Skeletal muscle tissue (tissue), 4 donors: ENCODE measurements around the gene ADAT3. TPM values are rescaled to one million over a fixed set of nuclear protein-coding genes. Genes with fewer than 3 reads are reported as not detected.

ENCODE experiments used
- H3K27ac ChIP-seq: one replicate; pipeline ENCODE4 v1.7.0; 2013; ENCODE audit warnings: mild to moderate bottlenecking, low read depth, low read length, inconsistent platforms
- H3K27me3 ChIP-seq, 3 donors: one replicate each; pipeline ENCODE4 v1.7.0; 2013; ENCODE audit warnings: low read length in 3 of 3; ENCODE audit not compliant: control insufficient read depth in 3 of 3, insufficient read depth in 3 of 3
- H3K36me3 ChIP-seq, 3 donors: one replicate each; pipeline ENCODE4 v1.7.0; 2013; ENCODE audit warnings: low read length in 3 of 3; ENCODE audit not compliant: control insufficient read depth in 3 of 3, insufficient read depth in 3 of 3
- H3K4me1 ChIP-seq, 3 donors: one replicate each; pipeline ENCODE4 v1.7.0; 2013; ENCODE audit warnings: low read length in 3 of 3, mild to moderate bottlenecking in 3 of 3; ENCODE audit not compliant: control insufficient read depth in 3 of 3, insufficient read depth in 3 of 3
- H3K4me3 ChIP-seq, 3 donors: one replicate each; pipeline ENCODE4 v1.7.0; 2013; ENCODE audit warnings: low read length in 3 of 3
- H3K9ac ChIP-seq, 3 donors: one replicate each; pipeline ENCODE4 v1.7.0; 2013; ENCODE audit warnings: low read length in 3 of 3, mild to moderate bottlenecking in 3 of 3, moderate library complexity in 2 of 3, low read depth in 1 of 3
- H3K9me3 ChIP-seq, 3 donors: one replicate each; pipeline ENCODE4 v1.7.0; 2013; ENCODE audit warnings: low read length in 3 of 3; ENCODE audit not compliant: control insufficient read depth in 3 of 3
- total RNA-seq: library from RNA; depleted of rRNA; stranded (reverse); fragments of >200 nt; gene quantifications from one replicate; pipeline ENCODE4 v1.2.3, GENCODE V29; 2014
- donor health status: Osteomylitis.

The ADAT3 gene
- total RNA-seq, 1 donor from 2014 or later = 1.0 TPM

DNA sequence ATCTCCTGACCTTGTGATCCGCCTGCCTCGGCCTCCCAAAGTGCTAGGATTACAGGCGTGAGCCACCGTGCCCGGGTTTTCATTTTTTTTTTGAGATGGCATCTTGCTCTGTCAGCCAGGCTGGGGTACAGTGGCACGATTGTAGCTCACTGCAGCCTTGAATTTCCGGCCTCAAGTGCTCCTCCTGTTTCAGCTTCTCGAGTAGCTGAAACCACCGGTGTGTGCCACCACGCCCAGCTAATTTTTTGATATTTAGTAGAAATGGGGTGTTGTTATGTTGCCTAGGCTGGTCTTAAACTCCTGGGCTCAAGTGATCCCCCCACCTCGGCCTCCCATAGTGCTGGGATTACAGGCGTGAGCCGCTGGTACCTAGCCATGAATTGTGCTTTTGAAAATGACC, 5.9 kb downstream of the ADAT3 start:
- peaks cover 6 to 27% (median 7%) of the 10 kb centered on the region in 3 donors for H3K4me1 ChIP-seq
- no peak overlapping the region for H3K4me3 ChIP-seq
- no peaks in the 10 kb centered on the region for H3K27me3 ChIP-seq
- no peak overlapping the region for H3K27ac ChIP-seq
- peaks cover 0 to 10% (median 2%) of the 10 kb centered on the region in 3 donors for H3K36me3 ChIP-seq
- no peak overlapping the region for H3K9ac ChIP-seq
- no peaks in the 10 kb centered on the region for H3K9me3 ChIP-seq

DNA sequence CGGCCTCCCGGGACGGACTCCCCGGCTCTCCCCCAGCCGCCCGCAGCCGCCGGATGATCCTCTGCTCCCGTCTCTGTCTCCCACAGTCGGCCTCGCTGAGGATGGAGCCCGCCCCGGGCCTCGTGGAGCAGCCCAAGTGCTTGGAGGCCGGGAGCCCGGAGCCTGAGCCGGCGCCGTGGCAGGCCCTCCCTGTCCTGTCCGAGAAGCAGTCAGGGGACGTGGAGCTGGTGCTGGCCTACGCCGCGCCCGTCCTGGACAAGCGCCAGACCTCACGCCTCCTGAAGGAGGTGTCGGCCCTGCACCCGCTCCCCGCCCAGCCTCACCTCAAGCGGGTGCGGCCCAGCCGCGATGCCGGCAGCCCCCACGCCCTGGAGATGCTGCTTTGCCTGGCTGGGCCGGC, 6.8 kb downstream of the ADAT3 start:
- Histone ChIP-seq H3K9ac (no peak overlapping the region), H3K9me3 (no peaks in the 10 kb centered on the region), H3K36me3 (peaks cover 0 to 10% (median 2%) of the 10 kb centered on the region in 3 donors), H3K27ac (no peak overlapping the region), H3K4me1 (peaks cover 6 to 25% (median 7%) of the 10 kb centered on the region in 3 donors), H3K4me3 (no peak overlapping the region), H3K27me3 (no peaks in the 10 kb centered on the region)

DNA sequence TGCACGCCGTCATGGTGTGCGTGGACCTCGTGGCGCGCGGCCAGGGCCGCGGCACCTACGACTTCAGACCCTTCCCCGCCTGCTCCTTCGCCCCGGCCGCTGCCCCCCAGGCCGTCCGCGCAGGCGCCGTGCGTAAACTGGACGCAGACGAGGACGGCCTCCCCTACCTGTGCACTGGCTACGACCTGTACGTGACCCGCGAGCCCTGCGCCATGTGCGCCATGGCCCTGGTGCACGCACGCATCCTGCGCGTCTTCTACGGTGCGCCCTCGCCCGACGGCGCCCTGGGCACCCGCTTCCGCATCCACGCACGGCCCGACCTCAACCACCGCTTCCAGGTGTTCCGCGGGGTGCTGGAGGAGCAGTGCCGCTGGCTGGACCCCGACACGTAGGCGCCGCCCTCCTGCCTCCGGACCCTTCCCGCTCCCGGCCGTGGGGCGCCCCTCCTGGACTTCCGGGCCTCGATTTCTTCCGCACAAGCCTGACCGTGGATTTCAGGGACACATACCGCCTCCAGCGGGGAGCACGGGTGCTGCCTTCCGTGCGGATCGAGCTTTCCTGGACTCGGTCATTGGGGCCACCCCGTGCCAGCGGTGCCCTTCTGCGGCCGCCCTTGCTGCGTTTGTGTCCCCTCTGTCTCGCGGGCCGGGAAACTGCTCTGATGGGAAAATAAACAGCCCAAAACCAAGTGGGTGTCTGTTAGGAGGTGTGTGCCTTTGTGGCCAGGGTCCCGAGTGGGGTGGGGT, 7.7 kb downstream of the ADAT3 start:
- peaks cover 2 to 17% (median 3%) of the 10 kb centered on the region in 3 donors for H3K4me1 ChIP-seq
- no peaks in the 10 kb centered on the region for H3K27me3 ChIP-seq
- H3K9ac ChIP-seq = no peak overlapping the region
- H3K27ac ChIP-seq = no peak overlapping the region
- no peaks in the 10 kb centered on the region for H3K9me3 ChIP-seq
- H3K36me3 ChIP-seq = peaks cover 4 to 11% (median 8%) of the 10 kb centered on the region in 3 donors
- no peak overlapping the region for H3K4me3 ChIP-seq

DNA sequence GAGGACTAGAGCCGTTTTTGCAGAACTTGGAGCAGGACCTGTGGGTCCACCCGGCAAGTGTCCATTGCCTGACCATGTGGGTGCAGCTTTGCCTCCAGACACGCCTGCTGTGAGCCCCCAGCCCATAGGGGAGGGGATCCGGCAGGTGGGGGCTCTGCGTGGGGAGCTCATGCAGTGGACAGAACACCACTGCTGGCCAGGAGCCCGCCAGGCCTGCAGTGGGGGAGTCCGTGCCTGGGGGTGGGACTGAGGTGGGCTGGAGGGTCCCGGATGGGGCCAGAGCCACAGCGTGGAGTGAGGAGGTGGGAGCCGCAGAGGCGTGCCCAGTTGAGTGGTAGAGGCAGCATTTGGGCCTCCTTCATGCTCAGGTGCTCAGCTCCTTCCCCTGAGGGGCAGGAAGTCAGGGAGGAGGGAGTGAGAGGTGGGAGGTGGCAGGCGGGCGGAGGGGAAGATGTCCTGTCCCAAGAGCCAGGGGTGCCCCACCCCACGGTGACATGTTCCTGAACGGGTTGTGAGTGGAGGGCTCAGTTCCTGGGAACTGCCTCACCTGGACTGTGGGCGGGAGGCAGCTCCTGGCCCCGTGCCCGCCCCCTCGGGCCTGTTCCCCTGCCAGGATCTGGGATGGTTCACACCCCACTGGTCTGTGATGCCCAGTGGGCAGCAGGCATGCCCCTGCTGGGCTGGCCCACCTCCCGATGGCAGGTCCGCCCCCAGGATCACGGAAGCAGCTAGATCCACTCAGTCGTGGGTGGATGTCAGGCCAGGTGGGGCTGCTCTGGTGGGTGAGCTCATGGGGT, 8.8 kb downstream of the ADAT3 start:
- H3K36me3 ChIP-seq = peaks cover 9 to 16% (median 15%) of the 10 kb centered on the region in 3 donors
- H3K9ac ChIP-seq = no peak overlapping the region
- no peaks in the 10 kb centered on the region for H3K27me3 ChIP-seq
- H3K9me3 ChIP-seq = no peaks in the 10 kb centered on the region
- no peak overlapping the region for H3K4me3 ChIP-seq
- no peak overlapping the region for H3K27ac ChIP-seq
- H3K4me1 ChIP-seq = peaks cover 0 to 12% (median 2%) of the 10 kb centered on the region in 3 donors

DNA sequence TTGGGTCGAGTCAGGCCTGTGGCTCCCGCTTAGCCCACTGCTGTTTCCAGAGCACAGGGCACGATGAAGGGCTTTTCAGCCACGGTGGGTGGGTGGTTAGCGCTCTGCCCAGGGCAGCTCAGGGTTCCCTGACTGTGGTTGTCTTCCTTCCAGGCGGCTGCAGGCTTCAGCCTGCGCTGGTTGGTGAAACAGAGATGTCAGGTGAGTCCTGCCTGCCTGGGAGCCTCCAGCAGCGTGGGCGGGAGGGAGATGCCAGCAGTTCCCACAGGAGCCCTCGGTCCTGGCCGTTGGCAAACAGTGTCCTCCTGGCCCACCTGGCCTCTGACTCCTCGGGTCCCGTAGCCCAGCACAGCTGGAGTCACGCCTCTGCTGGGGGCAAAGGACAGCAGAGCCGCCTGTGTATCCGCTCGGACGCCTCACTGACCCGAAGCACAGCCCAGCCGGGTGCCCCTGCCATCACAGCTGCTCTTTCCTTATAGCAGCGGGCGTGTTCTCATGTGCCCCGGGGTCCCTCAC, 9.7 kb downstream of the ADAT3 start:
- Histone ChIP-seq H3K4me1 (peaks cover 0 to 3% (median 2%) of the 10 kb centered on the region in 3 donors), H3K9me3 (no peaks in the 10 kb centered on the region), H3K27ac (no peak overlapping the region), H3K4me3 (no peak overlapping the region), H3K36me3 (peaks cover 10 to 19% (median 15%) of the 10 kb centered on the region in 3 donors), H3K9ac (no peak overlapping the region), H3K27me3 (no peaks in the 10 kb centered on the region)

DNA sequence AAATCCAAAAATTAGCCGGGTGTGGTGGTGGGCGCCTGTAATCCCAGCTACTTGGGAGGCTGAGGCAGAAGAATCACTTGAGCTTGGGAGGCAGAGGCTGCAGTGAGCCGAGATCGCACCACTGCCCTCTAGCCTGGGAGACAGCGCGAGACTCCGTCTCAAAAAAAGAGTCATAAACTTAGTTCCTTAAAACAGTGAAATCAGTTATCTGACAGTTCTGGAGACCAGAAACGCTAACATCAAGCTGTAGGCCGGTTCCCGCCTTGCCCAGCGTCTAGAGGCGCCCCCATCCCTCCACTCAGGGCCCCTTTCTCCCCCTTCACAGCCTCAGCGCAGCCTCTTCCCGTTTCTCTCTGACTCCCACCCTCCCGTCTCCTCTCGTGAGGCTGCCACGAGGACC, 11.9 kb downstream of the ADAT3 start:
- H3K27ac ChIP-seq = no peak overlapping the region
- no peak overlapping the region for H3K4me3 ChIP-seq
- H3K4me1 ChIP-seq = no peaks in the 10 kb centered on the region
- H3K36me3 ChIP-seq = peaks cover 26 to 29% (median 27%) of the 10 kb centered on the region in 3 donors
- no peaks in the 10 kb centered on the region for H3K9me3 ChIP-seq
- no peak overlapping the region for H3K9ac ChIP-seq
- H3K27me3 ChIP-seq = no peaks in the 10 kb centered on the region

DNA sequence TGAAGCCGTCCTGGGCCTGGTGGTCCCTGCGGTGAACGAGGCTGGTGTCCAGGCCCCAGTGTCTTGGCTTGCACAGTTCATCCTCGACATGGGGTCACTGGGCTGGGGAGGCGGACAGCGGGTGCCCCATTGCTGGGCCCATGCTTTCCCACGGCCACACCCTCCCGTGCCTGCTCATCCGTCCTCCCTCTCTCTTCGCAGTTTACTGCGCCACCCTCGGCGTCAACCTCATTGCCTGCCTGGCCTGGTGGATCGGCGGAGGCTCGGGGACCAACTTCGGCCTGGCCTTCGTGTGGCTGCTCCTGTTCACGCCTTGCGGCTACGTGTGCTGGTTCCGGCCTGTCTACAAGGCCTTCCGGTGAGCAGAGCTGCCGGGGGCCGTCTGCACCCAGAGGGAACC, 12.7 kb downstream of the ADAT3 start:
- Histone ChIP-seq H3K9ac (no peak overlapping the region), H3K4me3 (no peak overlapping the region), H3K4me1 (no peaks in the 10 kb centered on the region), H3K36me3 (peaks cover 29 to 34% (median 30%) of the 10 kb centered on the region in 3 donors), H3K27ac (no peak overlapping the region), H3K9me3 (no peaks in the 10 kb centered on the region), H3K27me3 (no peaks in the 10 kb centered on the region)

DNA sequence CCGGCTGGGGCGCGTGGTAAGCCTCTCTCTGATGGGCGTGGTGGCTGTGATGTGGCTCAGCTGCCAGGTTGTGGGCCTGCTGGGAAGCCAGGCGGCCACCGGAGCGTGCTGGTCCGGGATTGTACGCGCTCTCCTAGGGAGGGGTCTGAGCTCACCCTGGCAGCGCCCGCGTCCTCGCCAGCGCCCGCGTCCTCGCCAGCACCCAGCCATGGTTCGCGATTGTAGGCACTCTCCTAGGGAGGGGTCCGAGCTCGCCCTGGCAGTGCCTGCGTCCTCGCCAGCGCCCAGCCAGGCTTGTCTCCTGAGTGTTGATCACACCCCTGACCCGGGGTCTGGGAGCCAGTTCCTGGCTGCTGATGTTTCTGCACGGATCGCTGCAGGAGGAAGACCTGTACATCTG, 13.8 kb downstream of the ADAT3 start:
- peaks cover 26 to 40% (median 34%) of the 10 kb centered on the region in 3 donors for H3K36me3 ChIP-seq

DNA sequence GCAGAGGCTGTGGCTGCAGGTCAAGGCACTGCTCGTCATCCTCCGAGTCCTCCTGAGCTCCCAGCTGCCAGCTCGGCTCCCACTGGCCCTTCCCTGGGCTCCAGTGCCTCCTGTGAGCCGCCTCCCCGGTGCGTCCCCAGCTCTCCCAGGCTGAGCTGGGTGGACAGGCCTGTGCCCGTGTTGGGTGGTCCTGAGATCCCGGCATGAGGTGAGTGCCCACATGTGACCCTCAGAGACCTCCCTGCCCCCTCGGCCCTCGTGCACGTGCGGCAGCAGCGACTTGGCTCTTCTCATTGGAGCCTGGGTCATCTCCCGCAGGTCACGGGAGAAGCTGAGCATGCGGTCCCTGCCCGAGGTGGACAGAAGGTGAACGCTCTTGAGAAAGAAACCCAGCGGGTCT, 15.4 kb downstream of the ADAT3 start:
- Histone ChIP-seq H3K27me3 (no peaks in the 10 kb centered on the region), H3K9ac (no peak overlapping the region), H3K4me1 (no peaks in the 10 kb centered on the region), H3K9me3 (no peaks in the 10 kb centered on the region), H3K36me3 (peaks cover 32 to 45% (median 34%) of the 10 kb centered on the region in 3 donors), H3K27ac (no peak overlapping the region), H3K4me3 (no peak overlapping the region)

More for the DNA sequence above, 13.8 kb downstream of the ADAT3 start:
- Histone ChIP-seq H3K4me1 (no peaks in the 10 kb centered on the region), H3K9me3 (no peaks in the 10 kb centered on the region), H3K27ac (no peak overlapping the region), H3K27me3 (no peaks in the 10 kb centered on the region), H3K9ac (no peak overlapping the region), H3K4me3 (no peak overlapping the region)

DNA sequence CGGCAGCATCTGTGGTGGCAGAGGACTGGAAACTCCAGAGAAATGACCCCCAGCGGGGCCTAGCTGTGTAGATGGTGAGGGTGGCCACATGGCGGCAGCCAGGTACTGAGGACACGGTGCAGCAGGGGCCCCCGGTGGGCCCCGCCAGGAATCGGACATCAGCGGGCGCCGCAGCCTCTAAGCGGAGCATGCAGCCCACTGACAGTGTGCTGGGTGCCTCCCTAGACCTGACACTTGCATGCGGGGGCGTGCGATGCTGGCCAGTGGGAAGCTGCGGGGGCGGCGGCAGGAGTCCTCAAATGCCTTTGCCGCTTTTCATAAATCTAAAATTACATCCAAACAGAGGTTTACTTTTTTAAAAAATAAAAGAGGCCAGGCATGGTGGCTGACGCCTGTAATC, 16.1 kb downstream of the ADAT3 start:
- Histone ChIP-seq H3K4me1 (no peaks in the 10 kb centered on the region), H3K4me3 (no peak overlapping the region), H3K9me3 (no peaks in the 10 kb centered on the region), H3K9ac (no peak overlapping the region), H3K27me3 (no peaks in the 10 kb centered on the region), H3K36me3 (peaks cover 32 to 45% (median 34%) of the 10 kb centered on the region in 3 donors), H3K27ac (no peak overlapping the region)
